ENCODE results near the gene SAMD4A. TPM values are rescaled to one million over a fixed set of nuclear protein-coding genes. Genes with fewer than 3 reads are reported as not detected.

SAMD4A gene
- total RNA-seq, 2 experiments from 2014 or later = 3.6 to 3.9 TPM

- CTCF ChIA-PET = interaction anchor here (0.9 to 3.2 kb wide), 5 partner anchors 9 to 221 kb away, joined by 3 to 13 read pairs (median 6); no protein-coding TSS in a partner anchor
- Mint-ChIP-seq H3K27ac (no peak overlapping the region), H3K4me3 (no peak overlapping the region), H3K36me3 (ENCODE audit: low read depth) (no peaks in the 10 kb centered on the region), H3K9me3 (ENCODE audit: insufficient read depth) (no peaks in the 10 kb centered on the region), H3K4me1 (ENCODE audit: low read depth) (peaks cover 21% of the 10 kb centered on the region), H3K27me3 (ENCODE audit: low read depth) (peaks cover 2% of the 10 kb centered on the region)
- POLR2A ChIA-PET = no interaction called here
- DNase-seq (no peak), ATAC-seq (no peak)
These were observed 218.3 kb downstream of the SAMD4A start for GRCh38 chr14:54785136-54785777.

DNA sequence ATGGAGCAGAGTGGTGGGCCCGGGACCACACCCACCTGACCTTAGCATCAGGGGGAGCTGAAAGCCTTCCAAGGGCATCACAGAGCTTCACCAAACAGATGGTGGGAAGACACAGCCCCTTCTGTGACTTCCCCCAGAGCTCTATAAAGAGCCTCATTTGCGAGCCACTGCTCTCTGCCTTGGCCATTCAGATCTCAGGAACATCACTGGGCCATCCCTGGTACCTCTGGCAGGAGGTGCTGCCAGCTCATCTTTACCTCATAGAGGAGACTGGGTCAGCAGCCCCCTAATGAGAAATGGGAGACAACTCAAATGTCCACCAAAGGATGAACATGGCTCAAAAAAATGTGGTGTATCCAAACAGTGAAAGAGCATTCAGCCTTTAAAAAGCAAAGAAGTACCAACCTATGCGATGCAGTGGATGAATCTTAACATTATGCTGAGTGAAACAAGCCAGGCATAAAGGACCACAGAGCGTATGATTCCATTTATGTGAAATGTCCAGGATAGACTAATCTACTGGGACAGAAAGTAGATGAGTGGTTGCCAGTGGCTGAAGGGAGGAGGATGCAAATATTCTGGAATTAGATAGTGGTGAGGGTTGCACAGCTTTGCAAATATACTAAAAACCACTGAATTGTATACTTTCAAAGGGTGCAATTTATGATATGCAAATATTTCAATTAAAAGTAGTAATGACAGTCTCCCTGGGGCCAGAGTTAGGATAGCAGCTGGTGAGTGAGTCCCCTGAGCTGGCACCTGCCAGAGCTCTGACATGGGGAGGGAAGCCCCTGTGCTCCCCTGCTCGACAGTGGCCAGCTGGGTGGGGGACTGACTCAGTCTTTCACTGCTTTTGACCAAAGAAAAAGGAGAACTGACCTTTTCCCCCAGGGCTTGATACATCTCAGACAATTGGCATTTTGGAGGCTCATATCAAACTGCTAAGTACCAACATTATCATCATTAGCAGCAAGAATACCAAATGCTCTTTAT is 219.1 kb downstream of the SAMD4A start:
- Mint-ChIP-seq H3K4me1 (ENCODE audit: low read depth) (peaks cover 21% of the 10 kb centered on the region), H3K27ac (no peak overlapping the region), H3K4me3 (no peak overlapping the region), H3K9me3 (ENCODE audit: insufficient read depth) (no peaks in the 10 kb centered on the region), H3K27me3 (ENCODE audit: low read depth) (peaks cover 4% of the 10 kb centered on the region), H3K36me3 (ENCODE audit: low read depth) (no peaks in the 10 kb centered on the region)
- ChIA-PET POLR2A (no interaction called here), CTCF (interaction anchor here (0.9 to 3.2 kb wide), 5 partner anchors 8 to 222 kb away, joined by 3 to 13 read pairs (median 6); no protein-coding TSS in a partner anchor)
- no peak for ATAC-seq
- DNase-seq = no peak

DNA sequence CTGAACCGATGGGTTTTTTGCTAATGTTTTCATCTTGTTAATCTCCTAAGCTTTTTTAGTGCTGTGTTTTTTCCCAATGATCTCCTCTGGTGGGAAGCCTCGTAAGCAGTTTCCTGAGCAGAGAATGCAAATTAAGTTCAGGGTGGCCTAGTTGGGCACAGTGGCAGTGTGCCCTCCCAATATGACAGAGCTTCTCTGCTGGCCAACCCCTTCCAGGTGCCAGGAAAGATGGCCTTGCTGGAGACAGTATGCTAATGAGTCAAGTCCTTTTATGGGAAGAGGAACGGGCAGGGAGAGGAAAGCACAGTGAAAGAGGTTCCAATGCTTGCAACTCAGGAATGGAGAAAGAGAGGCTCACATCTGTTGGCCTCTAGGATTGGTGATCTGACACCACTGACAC is 219.9 kb downstream of the SAMD4A start:
- CTCF ChIA-PET = interaction anchor here (1.1 to 3.2 kb wide), 2 partner anchors 13 to 19 kb away, joined by 3 to 13 read pairs; no protein-coding TSS in a partner anchor
- no peak for ATAC-seq
- H3K4me3 Mint-ChIP-seq = no peak overlapping the region
- no peaks in the 10 kb centered on the region for H3K9me3 Mint-ChIP-seq (ENCODE audit: insufficient read depth)
- POLR2A ChIA-PET = no interaction called here
- peaks cover 4% of the 10 kb centered on the region for H3K27me3 Mint-ChIP-seq (ENCODE audit: low read depth)
- H3K36me3 Mint-ChIP-seq (ENCODE audit: low read depth) = no peaks in the 10 kb centered on the region
- H3K4me1 Mint-ChIP-seq (ENCODE audit: low read depth) = peaks cover 21% of the 10 kb centered on the region
- DNase-seq = no peak
- no peak overlapping the region for H3K27ac Mint-ChIP-seq

GRCh38 chr14:54787261-54787660 is 220.3 kb downstream of the SAMD4A start:
- Mint-ChIP-seq H3K9me3 (ENCODE audit: insufficient read depth) (no peaks in the 10 kb centered on the region), H3K4me3 (no peak overlapping the region), H3K27ac (no peak overlapping the region), H3K4me1 (ENCODE audit: low read depth) (peaks cover 19% of the 10 kb centered on the region), H3K36me3 (ENCODE audit: low read depth) (no peaks in the 10 kb centered on the region), H3K27me3 (ENCODE audit: low read depth) (peaks cover 4% of the 10 kb centered on the region)
- ATAC-seq (no peak), DNase-seq (no peak)
- CTCF ChIA-PET = interaction anchor here (1.2 to 3.2 kb wide), 2 partner anchors 14 to 56 kb away, joined by 3 to 13 read pairs; no protein-coding TSS in a partner anchor
- POLR2A ChIA-PET = no interaction called here

- Mint-ChIP-seq H3K4me1 (ENCODE audit: low read depth) (peaks cover 9% of the 10 kb centered on the region), H3K27me3 (ENCODE audit: low read depth) (peaks cover 4% of the 10 kb centered on the region), H3K27ac (no peak overlapping the region), H3K9me3 (ENCODE audit: insufficient read depth) (no peaks in the 10 kb centered on the region), H3K36me3 (ENCODE audit: low read depth) (no peaks in the 10 kb centered on the region), H3K4me3 (no peak overlapping the region)
- ATAC-seq (no peak), DNase-seq (no peak)
- CTCF ChIA-PET = interaction anchor here (4.2 kb wide), 1 partner anchor 15 kb away, joined by 16 read pairs; no protein-coding TSS in a partner anchor
- POLR2A ChIA-PET = no interaction called here
These were observed 221.8 kb downstream of the SAMD4A start for GRCh38 chr14:54788701-54789100.

DNA sequence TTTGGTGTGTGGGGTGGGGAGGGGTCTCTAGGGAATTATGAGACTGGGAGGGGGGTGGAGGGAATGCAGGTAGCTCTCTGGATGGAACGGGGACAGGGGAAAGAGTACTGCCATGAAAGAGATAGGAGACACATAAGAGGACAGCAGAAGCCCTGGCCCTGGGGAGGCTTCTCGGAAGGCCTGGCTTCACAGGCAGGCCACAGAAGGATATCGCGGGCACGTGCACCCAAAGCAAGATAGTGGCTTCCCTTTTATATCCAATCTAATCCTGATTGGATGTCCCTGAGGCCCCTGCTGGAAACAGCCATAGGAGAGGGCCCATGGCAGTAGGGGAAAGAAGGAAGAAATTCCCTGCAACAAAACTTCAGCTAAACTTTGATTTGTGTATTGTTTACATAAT is 222.2 kb downstream of the SAMD4A start:
- CTCF ChIA-PET = interaction anchor here (4.2 kb wide), 1 partner anchor 16 kb away, joined by 16 read pairs; no protein-coding TSS in a partner anchor
- Mint-ChIP-seq H3K4me3 (no peak overlapping the region), H3K27me3 (ENCODE audit: low read depth) (peaks cover 4% of the 10 kb centered on the region), H3K36me3 (ENCODE audit: low read depth) (peaks cover under 1% of the 10 kb centered on the region), H3K9me3 (ENCODE audit: insufficient read depth) (no peaks in the 10 kb centered on the region), H3K4me1 (ENCODE audit: low read depth) (peaks cover 9% of the 10 kb centered on the region), H3K27ac (no peak overlapping the region)
- DNase-seq (no peak), ATAC-seq (no peak)
- POLR2A ChIA-PET = interaction anchor here (0.6 kb wide), 1 partner anchor 92 kb away, joined by 4 read pairs; no protein-coding TSS in a partner anchor

DNA sequence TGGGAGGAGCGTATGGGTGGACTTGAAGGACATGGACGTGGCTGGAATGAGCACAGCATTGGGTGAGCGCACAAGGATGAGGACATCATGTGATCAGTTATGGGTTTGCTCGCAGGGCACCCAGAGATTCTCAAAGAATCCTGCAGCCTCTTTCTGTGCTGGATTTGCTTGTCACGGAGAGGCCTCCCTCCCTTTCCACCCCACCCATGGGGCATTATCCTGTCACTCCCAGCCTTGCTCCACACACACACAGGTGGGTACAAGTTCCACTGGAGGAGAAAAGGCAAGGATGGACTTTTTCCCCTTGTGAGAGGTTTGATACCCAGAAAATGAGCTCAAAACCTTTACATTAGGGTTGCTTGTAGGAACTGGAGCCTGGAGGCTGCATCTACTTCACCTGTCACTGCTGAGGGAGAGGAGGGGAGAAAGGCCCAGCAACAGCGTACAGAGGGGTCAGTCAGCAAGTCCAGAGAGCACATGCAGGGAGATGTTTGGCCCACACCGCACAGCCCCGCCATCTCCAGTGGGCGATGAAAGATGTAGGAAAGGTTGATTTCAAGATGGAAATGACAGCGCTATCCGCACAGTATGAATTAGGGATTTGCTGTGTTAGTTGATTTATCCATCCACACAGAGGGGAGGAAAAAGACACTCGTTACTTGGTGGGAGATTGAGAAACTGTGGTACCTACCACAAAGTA is 223.0 kb downstream of the SAMD4A start:
- peaks cover 4% of the 10 kb centered on the region for H3K27me3 Mint-ChIP-seq (ENCODE audit: low read depth)
- CTCF ChIA-PET = interaction anchor here (0.9 to 4.2 kb wide), 2 partner anchors 16 to 19 kb away, joined by 3 to 16 read pairs; no protein-coding TSS in a partner anchor
- ATAC-seq (no peak), DNase-seq (no peak)
- peaks cover 3% of the 10 kb centered on the region for H3K36me3 Mint-ChIP-seq (ENCODE audit: low read depth)
- no peak overlapping the region for H3K4me3 Mint-ChIP-seq
- H3K9me3 Mint-ChIP-seq (ENCODE audit: insufficient read depth) = no peaks in the 10 kb centered on the region
- H3K4me1 Mint-ChIP-seq (ENCODE audit: low read depth) = peaks cover 9% of the 10 kb centered on the region
- H3K27ac Mint-ChIP-seq = no peak overlapping the region
- POLR2A ChIA-PET = interaction anchor here (0.6 kb wide), 1 partner anchor 91 kb away, joined by 4 read pairs; no protein-coding TSS in a partner anchor

- H3K4me3 Mint-ChIP-seq = no peak overlapping the region
- CTCF ChIA-PET = interaction anchor here (0.6 to 4.2 kb wide), 4 partner anchors 8 to 281 kb away, joined by 3 to 16 read pairs (median 5); partner anchors contain the start of gene CGRRF1
- ATAC-seq = no peak
- no peak for DNase-seq
- H3K36me3 Mint-ChIP-seq (ENCODE audit: low read depth) = peaks cover 3% of the 10 kb centered on the region
- peaks cover 4% of the 10 kb centered on the region for H3K27me3 Mint-ChIP-seq (ENCODE audit: low read depth)
- no peak overlapping the region for H3K27ac Mint-ChIP-seq
- POLR2A ChIA-PET = no interaction called here
- H3K9me3 Mint-ChIP-seq (ENCODE audit: insufficient read depth) = peaks cover 5% of the 10 kb centered on the region
- H3K4me1 Mint-ChIP-seq (ENCODE audit: low read depth) = peaks cover 9% of the 10 kb centered on the region
These were observed 224.1 kb downstream of the SAMD4A start for GRCh38 chr14:54791001-54791400.

GRCh38 chr14:54792288-54792687 is 225.4 kb downstream of the SAMD4A start:
- Mint-ChIP-seq H3K4me1 (ENCODE audit: low read depth) (peaks cover 3% of the 10 kb centered on the region), H3K36me3 (ENCODE audit: low read depth) (peaks cover 3% of the 10 kb centered on the region), H3K27me3 (ENCODE audit: low read depth) (peaks cover 4% of the 10 kb centered on the region), H3K4me3 (no peak overlapping the region), H3K27ac (no peak overlapping the region), H3K9me3 (ENCODE audit: insufficient read depth) (peaks cover 5% of the 10 kb centered on the region)
- DNase-seq (no peak), ATAC-seq (no peak)
- POLR2A ChIA-PET = no interaction called here
- CTCF ChIA-PET = interaction anchor here (0.7 to 4.2 kb wide), 4 partner anchors 14 to 290 kb away, joined by 4 to 16 read pairs (median 6); no protein-coding TSS in a partner anchor

GRCh38 chr14:54794159-54794558 is 227.2 kb downstream of the SAMD4A start:
- Mint-ChIP-seq H3K4me3 (no peak overlapping the region), H3K27me3 (ENCODE audit: low read depth) (peaks cover 8% of the 10 kb centered on the region), H3K4me1 (ENCODE audit: low read depth) (no peaks in the 10 kb centered on the region), H3K27ac (no peak overlapping the region), H3K9me3 (ENCODE audit: insufficient read depth) (peaks cover 5% of the 10 kb centered on the region), H3K36me3 (ENCODE audit: low read depth) (peaks cover 3% of the 10 kb centered on the region)
- no peak for DNase-seq
- ChIA-PET POLR2A (no interaction called here), CTCF (interaction anchor here (0.5 to 2.6 kb wide), 8 partner anchors 8 to 263 kb away, joined by 3 to 16 read pairs (median 6); partner anchors contain the start of gene SAMD4A)
- no peak for ATAC-seq

DNA sequence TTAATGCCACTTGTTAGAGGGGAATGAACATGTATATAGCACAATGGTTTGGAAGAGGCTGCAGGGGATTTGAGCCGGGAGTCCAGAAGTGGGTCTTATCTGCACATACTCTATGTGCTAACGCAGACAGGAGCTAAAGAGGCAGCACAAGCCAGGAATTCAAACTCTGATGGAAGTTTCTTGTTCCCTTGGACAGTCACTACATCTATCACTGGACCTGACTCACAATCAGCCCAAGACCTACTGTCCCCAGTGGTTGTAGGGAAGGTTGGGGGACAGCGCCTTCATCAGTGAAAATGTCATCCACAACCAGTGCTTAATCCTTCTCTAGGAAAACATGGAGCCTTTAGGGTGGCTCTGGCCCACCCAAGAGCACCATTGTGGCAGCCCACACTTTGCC is 227.9 kb downstream of the SAMD4A start:
- ATAC-seq = no peak
- H3K27ac Mint-ChIP-seq = no peak overlapping the region
- ChIA-PET CTCF (interaction anchor here (0.5 to 2.6 kb wide), 6 partner anchors 10 to 264 kb away, joined by 3 to 16 read pairs (median 6); partner anchors contain the start of gene SAMD4A), POLR2A (no interaction called here)
- no peak for DNase-seq
- no peaks in the 10 kb centered on the region for H3K4me1 Mint-ChIP-seq (ENCODE audit: low read depth)
- peaks cover 11% of the 10 kb centered on the region for H3K27me3 Mint-ChIP-seq (ENCODE audit: low read depth)
- H3K4me3 Mint-ChIP-seq = no peak overlapping the region
- H3K9me3 Mint-ChIP-seq (ENCODE audit: insufficient read depth) = peaks cover 5% of the 10 kb centered on the region
- H3K36me3 Mint-ChIP-seq (ENCODE audit: low read depth) = peaks cover 3% of the 10 kb centered on the region

Measured in activated CD8-positive, alpha-beta T cell treated with anti-CD3 and anti-CD28 coated beads, Interleukin-2, amount 10 ng/mL, durations not matched to agents 7 days and 5 days (primary cell).